Naive B cell (primary cell): ENCODE results near the gene PAX2. TPM values are rescaled to one million over a fixed set of nuclear protein-coding genes. Genes with fewer than 3 reads are reported as not detected.

Experiments used
- ATAC-seq, 2 donors: fragments of 150-1000 bp; cut with Tn5 transposase; 2 replicates each; pipeline ENCODE4 v1.10.0; 2021; ENCODE audit warnings: low read depth in 2 of 2, mild to moderate bottlenecking in 2 of 2, moderate library complexity in 2 of 2
- DNase-seq: peaks from one replicate; pipeline ENCODE4 v3.0.0; 2022
- H3K27ac Mint-ChIP-seq, 6 donors: one replicate each; pipeline ENCODE4 v1.8.0; 2020 to 2022; ENCODE audit warnings: mild to moderate bottlenecking in 6 of 6, mixed read lengths in 6 of 6, moderate library complexity in 5 of 6, inconsistent platforms in 2 of 6
- H3K27me3 Mint-ChIP-seq, 3 donors: one replicate each; pipeline ENCODE4 v1.8.0; 2021 to 2022; ENCODE audit warnings: mixed read lengths in 3 of 3, mild to moderate bottlenecking in 1 of 3
- H3K36me3 Mint-ChIP-seq, 2 donors: one replicate each; pipeline ENCODE4 v1.8.0; 2020 to 2022; ENCODE audit warnings: mixed read lengths in 2 of 2, inconsistent platforms in 1 of 2, mild to moderate bottlenecking in 1 of 2
- H3K4me1 Mint-ChIP-seq, 3 donors: one replicate each; pipeline ENCODE4 v1.8.0; 2020 to 2022; ENCODE audit warnings: mixed read lengths in 3 of 3, inconsistent platforms in 1 of 3, mild to moderate bottlenecking in 1 of 3, moderate library complexity in 1 of 3
- H3K4me3 Mint-ChIP-seq, 8 donors: one replicate each; pipeline ENCODE4 v1.8.0; 2020 to 2022; ENCODE audit warnings: mild to moderate bottlenecking in 8 of 8, mixed read lengths in 8 of 8, moderate library complexity in 8 of 8, inconsistent platforms in 2 of 8
- H3K9me3 Mint-ChIP-seq, 7 donors: one replicate each; pipeline ENCODE4 v1.8.0; 2020 to 2022; ENCODE audit warnings: mixed read lengths in 7 of 7, mild to moderate bottlenecking in 5 of 7, inconsistent platforms in 2 of 7, moderate library complexity in 1 of 7
- polyA plus RNA-seq, 6 donors: library from polyadenylated mRNA; unstranded; fragments of 300-500 nt; fragmentation: Illumina TruSeq; gene quantifications; one replicate each; pipeline ENCODE4 v1.2.3, GENCODE V29; 2021; ENCODE audit warnings: low read depth in 6 of 6

Gene PAX2
- polyA plus RNA-seq, 6 donors from 2014 or later, result not detected

DNA sequence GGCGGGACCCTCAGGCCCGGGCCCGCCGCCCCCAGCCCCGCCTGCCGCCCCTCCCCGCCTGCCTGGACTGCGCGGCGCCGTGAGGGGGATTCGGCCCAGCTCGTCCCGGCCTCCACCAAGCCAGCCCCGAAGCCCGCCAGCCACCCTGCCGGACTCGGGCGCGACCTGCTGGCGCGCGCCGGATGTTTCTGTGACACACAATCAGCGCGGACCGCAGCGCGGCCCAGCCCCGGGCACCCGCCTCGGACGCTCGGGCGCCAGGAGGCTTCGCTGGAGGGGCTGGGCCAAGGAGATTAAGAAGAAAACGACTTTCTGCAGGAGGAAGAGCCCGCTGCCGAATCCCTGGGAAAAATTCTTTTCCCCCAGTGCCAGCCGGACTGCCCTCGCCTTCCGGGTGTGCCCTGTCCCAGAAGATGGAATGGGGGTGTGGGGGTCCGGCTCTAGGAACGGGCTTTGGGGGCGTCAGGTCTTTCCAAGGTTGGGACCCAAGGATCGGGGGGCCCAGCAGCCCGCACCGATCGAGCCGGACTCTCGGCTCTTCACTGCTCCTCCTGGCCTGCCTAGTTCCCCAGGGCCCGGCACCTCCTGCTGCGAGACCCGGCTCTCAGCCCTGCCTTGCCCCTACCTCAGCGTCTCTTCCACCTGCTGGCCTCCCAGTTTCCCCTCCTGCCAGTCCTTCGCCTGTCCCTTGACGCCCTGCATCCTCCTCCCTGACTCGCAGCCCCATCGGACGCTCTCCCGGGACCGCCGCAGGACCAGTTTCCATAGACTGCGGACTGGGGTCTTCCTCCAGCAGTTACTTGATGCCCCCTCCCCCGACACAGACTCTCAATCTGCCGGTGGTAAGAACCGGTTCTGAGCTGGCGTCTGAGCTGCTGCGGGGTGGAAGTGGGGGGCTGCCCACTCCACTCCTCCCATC lies 82.7 kb downstream of the PAX2 start:
- H3K27ac Mint-ChIP-seq, result peak overlapping the region in 3 of 6 donors; percentile 16 to 63 (median 60)
- H3K4me1 Mint-ChIP-seq, result peaks cover 38 to 52% (median 46%) of the 10 kb centered on the region in 3 donors
- H3K4me3 Mint-ChIP-seq, result peak overlapping the region; percentile 85 to 95 (median 92)
- peak; percentile 18 to 32 for ATAC-seq
- H3K36me3 Mint-ChIP-seq, result peaks cover 0 to 12% of the 10 kb centered on the region in 2 donors
- H3K27me3 Mint-ChIP-seq, result peaks cover 37 to 68% (median 38%) of the 10 kb centered on the region in 3 donors
- peaks cover 0 to 6% (median 2%) of the 10 kb centered on the region in 7 donors for H3K9me3 Mint-ChIP-seq
- DNase-seq, result peak; percentile 37

DNA sequence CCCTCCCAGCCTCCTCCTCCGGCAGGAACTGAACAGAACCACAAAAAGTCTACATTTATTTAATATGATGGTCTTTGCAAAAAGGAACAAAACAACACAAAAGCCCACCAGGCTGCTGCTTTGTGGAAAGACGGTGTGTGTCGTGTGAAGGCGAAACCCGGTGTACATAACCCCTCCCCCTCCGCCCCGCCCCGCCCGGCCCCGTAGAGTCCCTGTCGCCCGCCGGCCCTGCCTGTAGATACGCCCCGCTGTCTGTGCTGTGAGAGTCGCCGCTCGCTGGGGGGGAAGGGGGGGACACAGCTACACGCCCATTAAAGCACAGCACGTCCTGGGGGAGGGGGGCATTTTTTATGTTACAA lies 83.3 kb downstream of the PAX2 start:
- Mint-ChIP-seq H3K4me3 (peak overlapping the region; percentile 85 to 95 (median 91)), H3K27me3 (peaks cover 30 to 66% (median 32%) of the 10 kb centered on the region in 3 donors), H3K27ac (peak overlapping the region in 3 of 6 donors; percentile 16 to 63 (median 60)), H3K4me1 (peaks cover 38 to 52% (median 46%) of the 10 kb centered on the region in 3 donors), H3K9me3 (peaks cover 0 to 4% (median 2%) of the 10 kb centered on the region in 7 donors), H3K36me3 (peaks cover 0 to 12% of the 10 kb centered on the region in 2 donors)
- DNase-seq (peak; percentile 14), ATAC-seq (peak; percentile 34)

DNA sequence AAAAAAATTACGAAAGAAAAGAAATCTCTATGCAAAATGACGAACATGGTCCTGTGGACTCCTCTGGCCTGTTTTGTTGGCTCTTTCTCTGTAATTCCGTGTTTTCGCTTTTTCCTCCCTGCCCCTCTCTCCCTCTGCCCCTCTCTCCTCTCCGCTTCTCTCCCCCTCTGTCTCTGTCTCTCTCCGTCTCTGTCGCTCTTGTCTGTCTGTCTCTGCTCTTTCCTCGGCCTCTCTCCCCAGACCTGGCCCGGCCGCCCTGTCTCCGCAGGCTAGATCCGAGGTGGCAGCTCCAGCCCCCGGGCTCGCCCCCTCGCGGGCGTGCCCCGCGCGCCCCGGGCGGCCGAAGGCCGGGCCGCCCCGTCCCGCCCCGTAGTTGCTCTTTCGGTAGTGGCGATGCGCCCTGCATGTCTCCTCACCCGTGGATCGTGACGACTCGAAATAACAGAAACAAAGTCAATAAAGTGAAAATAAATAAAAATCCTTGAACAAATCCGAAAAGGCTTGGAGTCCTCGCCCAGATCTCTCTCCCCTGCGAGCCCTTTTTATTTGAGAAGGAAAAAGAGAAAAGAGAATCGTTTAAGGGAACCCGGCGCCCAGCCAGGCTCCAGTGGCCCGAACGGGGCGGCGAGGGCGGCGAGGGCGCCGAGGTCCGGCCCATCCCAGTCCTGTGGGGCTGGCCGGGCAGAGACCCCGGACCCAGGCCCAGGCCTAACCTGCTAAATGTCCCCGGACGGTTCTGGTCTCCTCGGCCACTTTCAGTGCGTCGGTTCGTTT lies 83.9 kb downstream of the PAX2 start:
- peak overlapping the region in 3 of 6 donors; percentile 4 to 78 (median 38) for H3K27ac Mint-ChIP-seq

DNA sequence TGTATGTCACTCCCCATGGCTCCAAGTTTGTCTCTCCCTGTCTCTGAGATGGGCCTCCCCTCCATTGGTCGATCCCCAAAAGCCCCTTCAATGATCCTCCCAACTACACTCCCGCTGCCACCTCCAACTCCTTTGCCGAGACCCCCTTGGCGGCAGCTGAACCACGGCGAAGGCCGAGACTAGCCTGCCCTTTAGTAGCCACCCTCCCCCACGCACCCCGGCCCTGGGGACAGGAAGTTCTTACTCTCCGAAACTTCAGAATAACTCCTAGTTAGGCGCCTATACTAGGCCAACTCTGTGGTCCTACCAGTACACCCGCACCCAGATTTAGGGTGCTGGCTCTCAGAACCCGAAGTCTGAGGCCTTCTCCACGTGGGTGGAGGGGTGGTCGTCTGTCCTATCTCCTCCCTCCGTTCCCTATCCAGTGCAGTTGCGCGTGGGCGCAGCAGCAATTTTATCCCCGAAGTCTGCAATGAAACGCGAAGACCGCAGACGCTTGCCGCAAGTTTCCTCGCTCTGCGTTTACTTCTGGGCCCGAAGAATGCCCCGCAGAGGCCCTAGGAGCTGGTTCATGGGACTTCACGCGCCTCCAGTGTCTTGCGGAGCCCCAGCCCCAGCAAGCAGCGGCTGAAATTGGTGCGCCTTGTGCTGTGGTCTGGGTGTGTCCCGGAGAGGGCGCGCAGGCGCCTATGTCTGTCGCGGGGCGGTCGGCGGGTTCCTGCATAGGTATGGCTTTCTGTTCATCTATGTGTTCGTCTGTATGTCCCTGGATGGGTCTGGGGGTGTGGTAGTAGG lies 84.7 kb downstream of the PAX2 start:
- Mint-ChIP-seq H3K27me3 (peaks cover 17 to 60% (median 18%) of the 10 kb centered on the region in 3 donors), H3K36me3 (peaks cover 0 to 19% of the 10 kb centered on the region in 2 donors), H3K4me3 (peak overlapping the region; percentile 70 to 95 (median 84)), H3K9me3 (peaks cover 0 to 4% (median 2%) of the 10 kb centered on the region in 7 donors), H3K27ac (peak overlapping the region in 3 of 6 donors; percentile 4 to 72 (median 70)), H3K4me1 (peaks cover 32 to 48% (median 35%) of the 10 kb centered on the region in 3 donors)
- DNase-seq (no peak), ATAC-seq (no peak)

More for the DNA sequence above, 83.9 kb downstream of the PAX2 start:
- DNase-seq (peak; percentile 7), ATAC-seq (peak in 1 of 2 donors; percentile 11)
- Mint-ChIP-seq H3K27me3 (peaks cover 25 to 62% (median 26%) of the 10 kb centered on the region in 3 donors), H3K9me3 (peaks cover 0 to 4% (median 2%) of the 10 kb centered on the region in 7 donors), H3K4me1 (peaks cover 35 to 52% (median 42%) of the 10 kb centered on the region in 3 donors), H3K36me3 (peaks cover 0 to 15% of the 10 kb centered on the region in 2 donors), H3K4me3 (peak overlapping the region; percentile 86 to 95 (median 91))

DNA sequence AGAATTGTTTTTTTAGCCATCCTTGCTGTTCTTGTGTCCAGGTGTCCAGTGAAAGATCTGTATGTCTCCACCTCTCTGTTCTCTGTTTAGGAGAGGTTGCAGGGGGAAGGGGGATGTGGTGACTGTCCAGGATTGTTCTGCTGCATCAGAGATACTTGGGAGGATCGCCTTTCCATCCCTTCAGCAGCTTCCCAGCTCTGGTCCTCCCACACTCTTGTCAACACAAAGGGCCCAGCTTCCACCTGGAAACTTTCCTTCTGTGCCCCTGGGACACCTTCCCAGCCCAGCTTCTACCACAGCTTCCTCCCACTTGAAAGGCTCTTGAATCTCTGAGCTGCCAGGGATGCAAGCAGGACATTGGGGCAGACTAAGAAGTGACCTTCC lies 85.3 kb downstream of the PAX2 start:
- H3K27ac Mint-ChIP-seq, result peak overlapping the region in 1 of 6 donors; percentile 70
- ATAC-seq (no peak), DNase-seq (no peak)
- peak overlapping the region in 6 of 8 donors; percentile 45 to 95 (median 76) for H3K4me3 Mint-ChIP-seq
- peaks cover 0 to 4% (median 2%) of the 10 kb centered on the region in 7 donors for H3K9me3 Mint-ChIP-seq
- peaks cover 11 to 59% (median 12%) of the 10 kb centered on the region in 3 donors for H3K27me3 Mint-ChIP-seq
- H3K36me3 Mint-ChIP-seq, result peaks cover 0 to 19% of the 10 kb centered on the region in 2 donors
- peaks cover 26 to 42% (median 29%) of the 10 kb centered on the region in 3 donors for H3K4me1 Mint-ChIP-seq

DNA sequence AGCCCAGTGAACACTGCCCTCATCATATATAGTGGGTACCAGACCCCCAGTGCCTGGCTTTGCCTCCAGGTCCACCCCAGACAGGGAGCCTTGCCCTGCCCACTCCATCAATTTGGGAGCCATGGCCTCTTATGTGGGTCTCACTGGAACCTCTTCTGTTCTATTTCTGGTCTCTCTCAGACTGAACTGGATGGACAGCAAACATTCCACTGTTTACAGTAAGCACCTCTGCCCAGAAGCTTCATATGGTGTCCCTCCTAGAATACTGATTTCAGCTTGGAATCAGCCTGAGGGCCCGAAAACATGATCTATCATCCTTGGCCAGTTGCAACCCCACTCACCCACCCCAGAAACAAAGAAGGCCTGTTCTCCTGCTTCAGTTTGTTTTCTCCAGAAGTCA lies 86.4 kb downstream of the PAX2 start:
- ATAC-seq (no peak), DNase-seq (no peak)
- Mint-ChIP-seq H3K4me3 (peak overlapping the region in 1 of 8 donors; percentile 75), H3K4me1 (peaks cover 23 to 35% (median 25%) of the 10 kb centered on the region in 3 donors), H3K9me3 (peaks cover 0 to 4% (median 0%) of the 10 kb centered on the region in 7 donors), H3K27me3 (peaks cover 7 to 55% (median 8%) of the 10 kb centered on the region in 3 donors), H3K27ac (no peak overlapping the region), H3K36me3 (peaks cover 0 to 19% of the 10 kb centered on the region in 2 donors)

DNA sequence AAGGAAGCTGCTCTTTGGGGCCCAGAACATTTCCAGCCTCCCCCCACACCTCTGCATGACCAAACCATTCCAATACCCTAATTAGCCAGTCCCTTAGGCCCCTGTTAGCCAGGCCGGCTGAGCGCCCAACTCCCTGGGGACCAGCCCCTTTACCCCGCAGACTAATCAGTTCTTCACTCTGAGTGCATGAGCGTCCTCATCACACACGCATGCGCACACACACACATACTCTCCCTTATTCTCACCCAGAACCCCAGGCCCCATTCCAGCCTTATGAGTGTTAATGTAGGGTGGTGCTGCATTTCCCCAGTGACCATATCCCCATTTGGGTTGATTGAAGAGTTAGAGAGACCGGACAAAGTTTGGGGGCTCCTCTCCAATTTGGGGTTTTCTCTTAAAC lies 90.4 kb downstream of the PAX2 start:
- H3K4me1 Mint-ChIP-seq, result no peaks in the 10 kb centered on the region
- H3K27me3 Mint-ChIP-seq, result peaks cover 0 to 30% (median 0%) of the 10 kb centered on the region in 3 donors
- no peak overlapping the region for H3K4me3 Mint-ChIP-seq
- ATAC-seq (no peak), DNase-seq (no peak)
- peaks cover 0 to 9% (median 0%) of the 10 kb centered on the region in 7 donors for H3K9me3 Mint-ChIP-seq
- no peak overlapping the region for H3K27ac Mint-ChIP-seq
- H3K36me3 Mint-ChIP-seq, result peaks cover 0 to 13% of the 10 kb centered on the region in 2 donors

DNA sequence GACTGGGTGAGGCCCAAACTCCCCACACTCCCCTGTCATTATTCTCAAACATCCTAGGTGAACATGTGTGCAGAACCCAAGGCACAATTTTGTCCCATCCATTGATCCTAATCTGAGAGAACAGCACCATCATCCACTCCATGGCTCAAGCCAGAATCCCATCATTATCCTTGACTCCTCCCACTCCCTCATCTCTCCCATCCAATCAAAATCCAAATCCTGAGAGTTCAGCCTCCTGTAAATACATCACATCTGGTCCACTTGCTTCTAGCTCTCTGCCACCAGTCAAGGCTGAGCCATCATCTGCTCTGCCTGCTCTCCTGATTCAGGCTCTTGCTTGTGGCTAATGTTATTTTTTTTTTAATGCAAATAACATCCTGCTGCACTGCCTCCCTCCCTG lies 91.5 kb downstream of the PAX2 start:
- ATAC-seq, result no peak
- H3K4me1 Mint-ChIP-seq, result no peaks in the 10 kb centered on the region
- H3K4me3 Mint-ChIP-seq, result no peak overlapping the region

DNA sequence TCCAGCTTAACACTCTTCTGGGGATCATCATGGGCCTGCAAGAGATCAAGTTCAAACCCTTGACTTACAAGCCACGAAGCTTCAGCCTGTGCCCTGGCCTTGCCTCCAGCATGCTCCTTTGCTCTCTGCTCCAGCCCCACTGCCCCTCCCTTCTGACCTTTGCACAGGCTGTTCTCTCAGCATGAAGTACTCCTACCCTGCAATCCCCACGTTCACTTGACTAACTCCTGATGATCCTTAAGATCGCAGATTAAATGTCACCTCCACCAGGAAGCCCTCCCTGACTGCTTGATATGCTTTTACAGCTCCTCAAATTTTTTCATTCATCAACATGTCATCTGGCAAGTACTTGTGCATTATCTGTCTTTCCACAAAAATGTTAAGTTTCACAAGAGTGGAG lies 91.9 kb downstream of the PAX2 start:
- no peak for ATAC-seq
- H3K4me1 Mint-ChIP-seq, result no peaks in the 10 kb centered on the region

More for the DNA sequence above, 91.5 kb downstream of the PAX2 start:
- DNase-seq, result no peak
- peaks cover 0 to 19% (median 5%) of the 10 kb centered on the region in 3 donors for H3K27me3 Mint-ChIP-seq
- H3K9me3 Mint-ChIP-seq, result peaks cover 0 to 14% (median 0%) of the 10 kb centered on the region in 7 donors
- H3K27ac Mint-ChIP-seq, result no peak overlapping the region
- peaks cover 0 to 7% of the 10 kb centered on the region in 2 donors for H3K36me3 Mint-ChIP-seq

DNA sequence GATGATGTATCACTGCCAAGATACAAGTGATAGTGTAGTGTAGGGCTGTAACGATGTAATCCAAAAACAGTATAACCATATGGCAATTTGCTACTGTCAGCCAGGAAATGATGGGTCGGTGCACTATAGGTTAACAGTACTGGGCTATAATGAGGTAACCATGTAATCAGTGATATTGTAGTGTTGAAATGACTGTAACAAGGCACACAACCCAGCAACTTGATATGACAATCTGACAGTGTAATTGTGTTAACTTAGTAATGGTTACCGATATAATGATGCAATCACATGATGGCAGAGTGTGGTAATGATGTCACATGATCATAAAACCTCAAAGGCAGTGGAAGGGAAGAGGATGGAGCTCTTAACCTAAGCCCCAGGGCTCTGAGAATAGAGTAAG lies 93.6 kb downstream of the PAX2 start:
- Mint-ChIP-seq H3K4me3 (no peak overlapping the region), H3K36me3 (peaks cover 0 to 7% of the 10 kb centered on the region in 2 donors), H3K27me3 (peaks cover 1 to 16% (median 7%) of the 10 kb centered on the region in 3 donors), H3K4me1 (no peaks in the 10 kb centered on the region), H3K27ac (no peak overlapping the region), H3K9me3 (peaks cover 0 to 14% (median 0%) of the 10 kb centered on the region in 7 donors)
- DNase-seq, result no peak
- ATAC-seq, result no peak

More for the DNA sequence above, 91.9 kb downstream of the PAX2 start:
- H3K27ac Mint-ChIP-seq, result no peak overlapping the region
- no peak overlapping the region for H3K4me3 Mint-ChIP-seq
- H3K36me3 Mint-ChIP-seq, result peaks cover 0 to 7% of the 10 kb centered on the region in 2 donors
- no peak for DNase-seq
- H3K27me3 Mint-ChIP-seq, result peaks cover 0 to 15% (median 5%) of the 10 kb centered on the region in 3 donors
- peaks cover 0 to 14% (median 0%) of the 10 kb centered on the region in 7 donors for H3K9me3 Mint-ChIP-seq

DNA sequence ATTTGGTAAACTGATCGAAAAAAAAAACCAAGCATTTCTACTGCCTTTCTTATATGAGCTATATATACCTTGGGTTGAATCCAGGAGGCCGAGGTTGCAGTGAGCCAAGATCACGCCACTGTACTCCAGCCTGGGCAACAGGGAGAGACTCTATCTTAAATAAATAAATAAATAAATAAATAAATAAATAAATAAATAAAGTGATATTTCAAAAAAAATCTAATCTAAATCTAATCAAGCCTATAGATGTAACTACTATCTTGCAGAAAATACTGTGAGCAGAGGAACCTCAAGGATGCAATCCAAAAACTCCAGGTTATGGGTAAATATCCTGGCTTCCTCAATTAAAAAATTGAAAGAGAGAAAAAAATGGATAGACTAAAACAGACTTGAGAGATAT lies 96.1 kb downstream of the PAX2 start:
- H3K4me1 Mint-ChIP-seq, result no peaks in the 10 kb centered on the region
- no peak for ATAC-seq
- peaks cover 0 to 14% (median 0%) of the 10 kb centered on the region in 7 donors for H3K9me3 Mint-ChIP-seq
- H3K27ac Mint-ChIP-seq, result no peak overlapping the region
- H3K4me3 Mint-ChIP-seq, result no peak overlapping the region
- no peak for DNase-seq
- H3K36me3 Mint-ChIP-seq, result no peaks in the 10 kb centered on the region
- H3K27me3 Mint-ChIP-seq, result peaks cover 12 to 25% (median 16%) of the 10 kb centered on the region in 3 donors

DNA sequence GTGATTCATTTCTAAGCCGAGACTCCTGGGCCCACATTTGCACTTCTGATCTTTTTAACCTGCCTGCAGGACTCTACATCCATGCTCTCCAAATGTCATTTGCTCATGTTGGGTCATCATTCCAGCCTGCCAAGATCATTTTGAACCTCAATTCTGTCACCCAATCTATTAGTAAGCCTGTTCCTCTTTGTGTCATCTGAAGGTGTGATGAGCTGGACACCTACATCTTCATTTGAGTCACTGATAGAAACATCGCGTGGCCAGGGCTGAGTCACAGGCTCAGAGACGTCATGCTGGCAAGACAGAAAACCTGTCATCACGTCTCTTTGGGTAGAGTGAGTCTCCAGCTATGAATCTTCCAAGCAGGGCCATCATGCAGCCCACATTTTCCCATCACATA lies 102.1 kb downstream of the PAX2 start:
- ATAC-seq (no peak), DNase-seq (no peak)
- H3K36me3 Mint-ChIP-seq, result no peaks in the 10 kb centered on the region
- H3K4me3 Mint-ChIP-seq, result no peak overlapping the region
- no peak overlapping the region for H3K27ac Mint-ChIP-seq
- peaks cover 49 to 67% (median 64%) of the 10 kb centered on the region in 3 donors for H3K27me3 Mint-ChIP-seq
- H3K4me1 Mint-ChIP-seq, result no peaks in the 10 kb centered on the region
- H3K9me3 Mint-ChIP-seq, result no peaks in the 10 kb centered on the region
